ENCODE data around the gene SPTAN1.

The SPTAN1 gene

DNA sequence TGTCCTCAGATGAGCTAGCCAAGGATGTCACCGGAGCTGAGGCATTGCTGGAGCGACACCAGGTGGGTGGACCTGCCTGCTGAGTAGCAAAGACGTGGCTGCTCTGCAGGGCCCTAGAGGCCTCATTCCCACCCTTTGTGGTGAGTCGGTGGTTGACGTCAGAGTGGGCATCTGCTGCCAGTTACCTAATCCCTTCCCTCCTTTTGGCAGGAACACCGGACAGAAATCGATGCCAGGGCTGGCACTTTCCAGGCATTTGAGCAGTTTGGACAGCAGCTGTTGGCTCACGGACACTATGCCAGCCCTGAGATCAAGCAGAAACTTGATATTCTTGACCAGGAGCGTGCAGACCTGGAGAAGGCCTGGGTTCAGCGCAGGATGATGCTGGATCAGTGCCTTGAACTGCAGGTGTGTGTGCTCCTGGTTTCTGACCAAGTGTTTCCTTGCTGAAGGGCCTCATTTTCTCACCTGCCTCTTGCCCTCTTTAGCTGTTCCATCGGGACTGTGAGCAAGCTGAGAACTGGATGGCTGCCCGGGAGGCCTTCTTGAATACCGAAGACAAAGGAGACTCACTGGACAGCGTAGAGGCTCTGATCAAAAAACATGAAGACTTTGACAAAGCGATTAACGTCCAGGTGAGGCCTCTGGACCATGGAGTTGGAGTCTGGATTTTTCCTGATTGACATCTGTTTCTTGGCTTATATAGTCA, 55.4 kb downstream of the SPTAN1 start:
- DNase-seq = no peak

- no peak for DNase-seq
Observed at GRCh38 chr9:128610897-128611296, 58.5 kb downstream of the SPTAN1 start.

DNA sequence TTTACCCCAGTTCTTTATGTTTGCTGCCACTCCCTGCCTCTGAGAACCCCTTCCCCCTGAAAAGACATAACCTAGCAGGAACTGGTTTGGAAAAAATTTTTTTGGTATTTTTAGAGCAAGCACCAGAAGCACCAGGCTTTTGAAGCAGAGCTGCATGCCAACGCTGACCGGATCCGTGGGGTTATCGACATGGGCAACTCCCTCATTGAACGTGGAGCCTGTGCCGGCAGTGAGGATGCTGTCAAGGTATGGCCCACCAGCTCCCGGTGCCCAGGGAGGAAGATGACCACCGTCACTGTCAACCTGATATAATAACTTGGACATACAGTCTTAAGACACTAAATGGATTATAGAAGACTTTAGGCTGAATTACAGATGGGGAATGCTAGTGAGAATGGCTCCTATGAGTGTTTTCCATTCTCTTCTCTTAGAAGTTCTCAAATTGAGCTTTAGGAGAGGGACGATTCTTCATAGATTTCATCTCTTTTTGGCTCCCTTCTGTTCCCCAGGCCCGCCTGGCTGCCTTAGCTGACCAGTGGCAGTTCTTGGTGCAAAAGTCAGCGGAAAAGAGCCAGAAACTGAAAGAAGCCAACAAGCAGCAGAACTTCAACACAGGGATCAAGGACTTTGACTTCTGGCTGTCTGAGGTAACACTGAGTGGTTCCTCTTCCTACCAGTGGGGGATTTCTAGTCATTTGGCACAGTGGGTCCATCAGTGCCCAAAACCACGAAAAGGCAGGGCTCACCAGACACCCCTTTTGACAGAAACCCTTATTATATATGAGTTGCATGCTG, 59.4 kb downstream of the SPTAN1 start:
- no peak for DNase-seq

GRCh38 chr9:128614728-128615127, 62.3 kb downstream of the SPTAN1 start:
- no peak for DNase-seq

- no peak for DNase-seq
Observed at GRCh38 chr9:128615571-128615970, 63.2 kb downstream of the SPTAN1 start.

DNA sequence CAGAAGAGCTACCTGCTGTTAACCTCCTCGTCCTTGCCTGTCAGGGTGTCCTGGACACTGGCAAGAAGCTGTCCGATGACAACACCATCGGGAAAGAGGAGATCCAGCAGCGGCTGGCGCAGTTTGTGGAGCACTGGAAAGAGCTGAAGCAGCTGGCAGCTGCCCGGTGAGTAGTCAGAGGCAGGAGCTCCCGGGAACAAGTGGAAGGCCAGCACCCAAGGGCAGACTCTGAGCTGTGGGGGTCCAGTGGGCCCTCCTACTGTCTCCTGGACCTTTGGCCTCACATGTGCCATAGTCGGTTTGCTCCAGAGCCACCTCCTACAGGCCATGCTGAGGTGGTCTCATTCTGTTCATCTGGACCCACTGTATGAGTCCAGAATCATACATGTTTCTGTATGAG, 65.6 kb downstream of the SPTAN1 start:
- DNase-seq = no peak

DNA sequence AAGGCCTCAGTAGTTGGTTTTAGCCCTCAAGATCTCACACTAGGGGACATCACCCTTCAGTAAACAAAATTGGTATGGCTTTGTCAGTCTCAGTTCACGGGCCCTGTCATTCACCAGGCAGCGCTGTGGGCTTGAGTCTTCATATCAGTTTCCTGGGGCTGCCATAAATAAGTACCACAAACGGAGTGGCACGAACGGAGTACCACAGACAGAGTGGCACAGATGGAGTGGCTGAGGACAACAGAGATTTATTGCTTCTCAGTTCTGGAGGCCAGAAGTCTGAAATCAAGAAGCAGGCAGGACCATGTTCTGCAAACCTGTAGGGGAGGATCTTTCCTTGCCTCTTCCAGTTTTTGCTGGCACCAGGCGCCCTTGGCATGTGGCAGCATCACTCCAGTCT, 66.7 kb downstream of the SPTAN1 start:
- no peak for DNase-seq

DNA sequence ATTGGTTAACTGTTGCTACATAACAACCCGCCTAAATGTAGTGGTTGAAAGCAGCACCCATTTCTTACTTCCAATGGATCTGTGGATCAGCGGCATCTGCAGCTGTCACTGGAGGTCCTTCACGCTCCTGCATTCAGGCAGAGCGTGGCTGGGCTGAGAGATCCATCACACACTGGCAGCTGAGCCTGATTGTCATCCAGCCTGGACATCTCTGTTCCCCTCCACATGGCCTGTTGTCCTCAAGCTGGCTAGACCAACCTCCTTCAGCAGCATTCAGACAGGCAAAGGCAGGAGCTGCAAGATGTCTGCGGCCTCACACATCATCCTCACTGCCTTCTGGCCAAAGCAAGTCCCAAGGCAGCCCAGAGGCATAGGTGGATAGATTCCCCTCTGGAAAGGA, 67.4 kb downstream of the SPTAN1 start:
- no peak for DNase-seq

DNA sequence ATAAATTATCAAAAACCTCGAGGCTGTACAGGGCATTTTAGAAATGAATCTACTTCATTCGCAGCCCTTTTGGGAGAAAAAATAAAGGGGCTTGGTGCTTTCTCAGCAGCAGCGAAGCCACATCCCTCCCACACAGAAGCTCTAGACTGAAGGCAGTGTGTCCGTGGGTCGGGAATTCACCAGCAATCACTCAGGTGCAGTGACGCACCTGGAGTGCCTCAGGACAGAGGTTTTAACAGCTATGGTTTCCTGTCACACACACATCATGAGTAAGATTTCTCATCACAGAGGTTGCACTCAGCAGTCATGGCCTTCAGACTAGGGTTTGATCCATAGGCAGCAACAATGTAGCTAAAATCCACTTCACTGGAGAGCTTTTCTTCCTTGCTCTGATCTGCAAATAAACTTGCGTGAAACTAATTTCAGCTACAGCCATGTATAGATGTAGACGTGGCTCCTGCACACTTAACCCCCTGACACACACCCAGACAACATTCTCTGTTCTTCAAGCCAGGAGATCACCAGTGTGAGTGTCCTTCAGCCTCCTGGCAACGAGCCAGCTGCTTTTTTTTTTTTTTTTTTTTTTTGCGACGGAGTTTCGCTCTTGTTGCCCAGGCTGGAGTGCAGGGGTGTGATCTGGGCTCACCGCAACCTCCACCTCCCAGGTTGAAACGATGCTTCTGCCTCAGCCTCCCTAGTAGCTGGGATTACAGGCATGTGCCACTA, 69.5 kb downstream of the SPTAN1 start:
- DNase-seq = no peak

GRCh38 chr9:128624566-128624965, 72.2 kb downstream of the SPTAN1 start:
- DNase-seq = no peak

DNA sequence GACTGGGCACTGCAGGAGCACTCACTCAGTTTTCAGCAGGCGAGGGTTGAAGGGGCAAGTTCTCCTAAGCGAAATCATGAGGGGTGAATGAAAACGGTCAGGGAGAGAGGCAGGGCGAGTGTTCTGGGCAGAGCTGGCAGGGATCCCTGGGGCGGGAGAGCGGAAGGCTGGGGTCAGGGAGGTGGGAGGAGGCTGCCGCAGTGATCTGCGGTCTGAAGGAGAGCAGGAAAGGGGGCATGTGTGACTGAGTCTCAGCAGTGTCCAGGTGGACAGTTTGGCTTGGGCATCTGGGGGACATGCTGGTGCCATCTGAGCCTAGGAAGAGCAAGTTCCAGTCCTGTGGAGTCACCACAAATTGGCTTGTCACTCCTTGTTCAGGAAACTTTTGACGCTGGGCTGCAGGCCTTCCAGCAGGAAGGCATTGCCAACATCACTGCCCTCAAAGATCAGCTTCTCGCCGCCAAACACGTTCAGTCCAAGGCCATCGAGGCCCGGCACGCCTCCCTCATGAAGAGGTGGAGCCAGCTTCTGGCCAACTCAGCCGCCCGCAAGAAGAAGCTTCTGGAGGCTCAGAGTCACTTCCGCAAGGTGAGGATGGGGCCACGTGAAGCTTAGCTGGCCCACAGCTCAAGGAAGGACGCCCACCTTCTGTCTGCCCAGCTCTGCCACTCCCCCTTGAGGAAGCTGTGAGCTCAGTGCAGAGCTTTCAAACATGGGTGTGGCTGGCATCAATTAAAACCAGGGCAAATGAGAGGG, 73.2 kb downstream of the SPTAN1 start:
- no peak for DNase-seq

- no peak for DNase-seq
Observed at GRCh38 chr9:128626181-128626580, 73.8 kb downstream of the SPTAN1 start.

DNA sequence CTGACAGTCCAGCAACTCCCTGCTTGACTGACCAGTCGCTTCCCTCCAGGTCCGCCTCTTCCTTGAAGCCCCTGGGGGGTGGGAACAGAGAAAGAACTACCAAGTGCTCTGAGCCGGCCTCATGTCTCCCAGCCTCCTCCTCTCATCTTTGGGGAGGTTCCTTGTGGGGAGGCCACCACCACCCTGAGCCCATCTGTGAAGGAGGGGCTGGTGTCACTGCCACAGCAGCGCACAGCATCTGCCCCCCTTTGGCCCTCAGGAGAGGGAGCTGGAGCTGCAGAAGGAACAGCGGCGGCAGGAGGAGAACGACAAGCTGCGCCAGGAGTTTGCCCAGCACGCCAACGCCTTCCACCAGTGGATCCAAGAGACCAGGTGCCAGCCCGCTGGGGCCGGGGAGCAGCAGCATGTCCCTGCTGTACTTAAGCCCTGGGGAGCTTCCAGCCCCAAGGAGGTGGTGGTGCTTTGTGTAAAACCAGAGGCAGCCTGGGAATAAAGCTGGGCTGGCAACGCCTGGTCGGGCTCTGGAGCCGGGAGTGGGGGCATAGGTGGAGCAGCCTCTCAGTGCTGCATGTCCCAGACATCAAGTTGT, 74.8 kb downstream of the SPTAN1 start:
- DNase-seq = no peak

- no peak for DNase-seq
Observed at GRCh38 chr9:128627906-128628305, 75.5 kb downstream of the SPTAN1 start.

GRCh38 chr9:128628471-128629048, 76.2 kb downstream of the SPTAN1 start:
- no peak for DNase-seq

GRCh38 chr9:128629136-128629535, 76.7 kb downstream of the SPTAN1 start:
- DNase-seq = no peak

DNA sequence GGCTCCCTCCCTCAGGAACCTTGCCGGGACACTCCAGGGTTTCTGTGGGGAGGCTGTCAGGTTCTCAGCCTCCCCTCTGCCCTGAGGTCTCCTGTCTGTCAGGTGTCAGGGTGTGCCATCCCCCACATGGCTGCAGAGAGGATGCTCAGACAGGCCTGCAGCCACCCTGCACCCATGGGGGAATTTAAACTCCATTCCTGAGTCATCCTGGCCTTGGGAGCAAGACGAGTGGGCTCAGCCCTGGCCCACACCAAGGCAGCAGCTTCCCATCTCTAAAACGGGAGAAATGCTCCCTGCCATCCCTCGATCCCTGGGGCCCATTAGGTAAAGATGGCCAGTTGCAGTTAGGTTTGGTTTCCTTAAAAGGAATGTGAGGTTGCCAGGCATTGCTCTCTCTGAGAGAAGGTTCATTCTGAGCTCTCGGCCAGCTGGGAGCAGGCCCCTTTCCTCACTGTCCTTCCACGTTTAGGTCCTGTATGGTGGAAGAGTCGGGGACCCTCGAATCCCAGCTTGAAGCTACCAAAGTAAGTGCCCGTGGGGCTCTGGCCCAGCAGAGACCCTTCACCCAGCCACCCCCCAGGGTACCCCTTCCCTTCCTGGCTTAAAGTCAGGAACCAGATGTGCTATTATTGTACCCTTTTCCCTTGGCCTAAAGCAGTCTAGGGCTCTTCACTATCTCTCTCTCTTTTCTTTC, 77.6 kb downstream of the SPTAN1 start:
- DNase-seq = no peak

DNA sequence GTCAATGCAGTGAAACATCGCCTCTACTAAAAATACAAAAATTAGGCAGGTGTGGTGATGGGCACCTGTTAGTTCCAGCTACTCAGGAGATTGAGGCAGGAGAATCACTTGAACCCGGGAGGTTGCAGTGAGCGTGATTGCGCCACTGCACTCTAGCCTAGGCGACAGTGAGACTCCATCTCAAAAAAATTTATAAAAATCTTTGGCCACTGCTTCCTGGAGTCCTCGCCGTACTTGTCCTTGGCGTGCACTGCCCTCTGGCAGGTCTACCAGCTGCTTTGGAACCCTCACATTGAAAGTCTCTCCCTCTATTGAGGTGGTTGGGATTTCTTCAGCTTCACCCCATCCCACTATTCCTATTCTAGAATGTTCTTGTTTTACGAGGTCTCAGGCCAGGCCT, 79.2 kb downstream of the SPTAN1 start:
- DNase-seq = no peak

GRCh38 chr9:128632066-128632465, 79.7 kb downstream of the SPTAN1 start:
- no peak for DNase-seq

DNA sequence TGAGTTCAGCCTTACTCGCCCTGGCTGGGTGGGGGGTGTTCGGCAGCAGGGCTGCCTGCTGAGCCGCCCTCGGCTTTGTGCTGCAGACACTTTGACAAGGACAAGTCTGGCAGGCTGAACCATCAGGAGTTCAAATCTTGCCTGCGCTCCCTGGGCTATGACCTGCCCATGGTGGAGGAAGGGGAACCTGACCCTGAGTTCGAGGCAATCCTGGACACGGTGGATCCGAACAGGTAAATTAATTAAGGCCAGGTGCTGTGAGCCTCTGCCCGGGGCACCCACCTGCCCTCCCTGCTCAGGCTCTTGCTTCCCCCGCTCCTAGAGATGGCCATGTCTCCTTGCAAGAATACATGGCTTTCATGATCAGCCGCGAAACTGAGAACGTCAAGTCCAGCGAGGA, 80.1 kb downstream of the SPTAN1 start:
- no peak for DNase-seq

DNA sequence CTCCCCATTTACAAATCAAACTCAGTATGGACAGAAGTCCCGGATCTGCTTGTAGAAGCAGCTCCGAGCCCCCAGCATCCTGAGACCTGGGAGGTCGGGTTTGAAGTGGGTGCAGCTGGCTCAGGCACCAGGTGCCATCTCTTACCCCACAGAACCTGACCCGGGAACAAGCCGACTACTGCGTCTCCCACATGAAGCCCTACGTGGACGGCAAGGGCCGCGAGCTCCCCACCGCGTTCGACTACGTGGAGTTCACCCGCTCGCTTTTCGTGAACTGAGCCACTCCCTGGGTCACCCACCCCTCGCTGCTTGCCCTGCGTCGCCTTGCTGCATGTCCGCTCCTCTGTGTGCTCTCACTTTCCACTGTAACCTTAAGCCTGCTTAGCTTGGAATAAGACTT, 80.7 kb downstream of the SPTAN1 start:
- no peak for DNase-seq

DNA sequence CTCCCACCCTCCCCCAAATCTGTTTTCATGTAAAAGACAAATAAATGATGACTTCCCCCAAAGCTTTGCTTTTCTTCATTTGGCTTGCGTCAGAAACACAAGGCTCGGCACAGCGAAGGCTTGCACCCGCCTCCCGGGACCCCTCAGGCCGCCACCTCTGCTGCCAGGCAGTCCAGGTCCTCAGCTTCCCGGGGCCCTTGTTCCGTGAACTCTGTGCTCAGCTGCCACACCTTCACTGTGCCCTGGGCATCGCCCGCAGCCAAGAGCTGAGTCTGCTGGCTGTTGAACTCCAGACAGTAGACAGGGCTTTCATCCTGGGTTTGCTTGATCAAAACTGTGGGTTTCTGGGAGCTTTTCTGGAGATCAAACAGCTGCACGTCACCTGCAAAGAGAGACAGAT, 81.2 kb downstream of the SPTAN1 start:
- DNase-seq = no peak

Data from stimulated activated CD4-positive, alpha-beta T cell treated with anti-CD3 and anti-CD28 coated beads, Interleukin-2, amount 100 ng/mL, for 24 hours (primary cell).